ENCODE data around the gene DARS1. TPM values are rescaled to one million over a fixed set of nuclear protein-coding genes. Genes with fewer than 3 reads are reported as not detected.

DARS1 gene
- polyA plus RNA-seq, 1 experiment = 44.0 TPM

DNA sequence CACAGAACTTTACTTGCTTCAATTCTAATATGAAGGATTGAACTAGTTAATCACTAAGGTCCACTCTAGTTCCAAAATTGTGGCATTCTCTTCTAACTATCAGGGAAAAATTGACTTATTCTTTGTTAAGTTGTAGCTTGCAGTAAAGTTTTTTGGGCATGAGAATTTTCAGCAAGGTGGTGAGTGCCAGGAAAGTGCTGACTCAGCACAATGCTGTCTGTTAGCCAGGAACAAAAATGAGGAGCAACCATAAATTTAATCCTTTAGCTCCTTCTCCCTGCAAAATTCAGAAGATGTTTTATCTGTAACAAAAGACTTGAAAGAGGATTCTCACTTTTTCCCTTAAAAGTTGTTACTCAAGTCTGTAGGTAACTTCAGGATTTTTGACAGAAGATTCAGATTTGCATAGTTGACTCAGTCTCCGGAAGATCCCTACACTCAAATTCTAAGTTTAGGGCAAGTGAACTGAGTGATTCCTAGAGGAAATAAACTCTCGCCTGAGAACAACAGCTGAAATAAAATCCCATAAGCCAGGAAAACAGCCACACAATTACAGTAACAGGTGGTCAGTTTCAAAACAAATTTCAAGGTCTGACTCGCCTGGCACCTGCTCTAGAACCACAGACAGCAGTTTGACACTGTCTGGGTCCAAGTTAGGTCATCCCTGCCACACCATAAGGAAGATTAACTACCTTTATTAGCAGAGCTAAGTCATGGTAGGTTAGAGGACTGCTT is 20.2 kb upstream of the DARS1 start:
- ChIA-PET POLR2A (no interaction called here), CTCF (interaction anchor here (1.1 kb wide), 1 partner anchor 15 kb away, joined by 3 read pairs; no protein-coding TSS in a partner anchor)
- Histone ChIP-seq H3K4me3 (ENCODE audit: low read depth, low read length) (no peak overlapping the region), H3K27me3 (ENCODE audit: control insufficient read depth, insufficient read depth, low read length) (no peaks in the 10 kb centered on the region), H3K36me3 (ENCODE audit: control insufficient read depth, insufficient read depth, low read length) (no peaks in the 10 kb centered on the region)
- TF ChIP-seq, protein P1, sequence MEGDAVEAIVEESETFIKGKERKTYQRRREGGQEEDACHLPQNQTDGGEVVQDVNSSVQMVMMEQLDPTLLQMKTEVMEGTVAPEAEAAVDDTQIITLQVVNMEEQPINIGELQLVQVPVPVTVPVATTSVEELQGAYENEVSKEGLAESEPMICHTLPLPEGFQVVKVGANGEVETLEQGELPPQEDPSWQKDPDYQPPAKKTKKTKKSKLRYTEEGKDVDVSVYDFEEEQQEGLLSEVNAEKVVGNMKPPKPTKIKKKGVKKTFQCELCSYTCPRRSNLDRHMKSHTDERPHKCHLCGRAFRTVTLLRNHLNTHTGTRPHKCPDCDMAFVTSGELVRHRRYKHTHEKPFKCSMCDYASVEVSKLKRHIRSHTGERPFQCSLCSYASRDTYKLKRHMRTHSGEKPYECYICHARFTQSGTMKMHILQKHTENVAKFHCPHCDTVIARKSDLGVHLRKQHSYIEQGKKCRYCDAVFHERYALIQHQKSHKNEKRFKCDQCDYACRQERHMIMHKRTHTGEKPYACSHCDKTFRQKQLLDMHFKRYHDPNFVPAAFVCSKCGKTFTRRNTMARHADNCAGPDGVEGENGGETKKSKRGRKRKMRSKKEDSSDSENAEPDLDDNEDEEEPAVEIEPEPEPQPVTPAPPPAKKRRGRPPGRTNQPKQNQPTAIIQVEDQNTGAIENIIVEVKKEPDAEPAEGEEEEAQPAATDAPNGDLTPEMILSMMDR (IDR thresholded peaks at IDR 0.05; ENCODE audit: insufficient read depth, low read depth, low read length) = no peak
- no peak for DNase-seq (ENCODE audit: low read depth)

DNA sequence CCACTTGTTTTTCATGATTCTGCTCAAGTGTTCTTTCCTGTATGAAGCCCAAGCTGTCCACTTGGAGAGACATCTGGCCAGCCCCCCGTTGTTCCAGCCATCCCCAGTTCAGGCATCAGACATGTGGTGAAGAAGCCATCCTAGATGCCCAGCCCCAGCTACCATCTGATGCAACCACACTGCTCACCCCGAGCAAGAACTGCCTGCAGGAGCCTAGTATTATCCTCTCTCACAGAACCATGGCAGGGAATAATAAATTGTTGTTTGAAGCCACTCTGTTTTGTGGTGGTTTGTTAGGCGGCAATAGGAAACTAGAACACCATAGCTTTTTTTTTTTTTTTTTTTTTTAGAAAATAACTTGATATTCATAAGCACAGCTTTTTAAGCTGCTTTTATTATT is 19.5 kb upstream of the DARS1 start:
- DNase-seq (ENCODE audit: low read depth) = no peak
- ChIA-PET POLR2A (no interaction called here), CTCF (interaction anchor here (1.1 kb wide), 1 partner anchor 15 kb away, joined by 3 read pairs; no protein-coding TSS in a partner anchor)
- H3K36me3 ChIP-seq (ENCODE audit: control insufficient read depth, insufficient read depth, low read length) = no peaks in the 10 kb centered on the region
- no peak overlapping the region for H3K4me3 ChIP-seq (ENCODE audit: low read depth, low read length)
- H3K27me3 ChIP-seq (ENCODE audit: control insufficient read depth, insufficient read depth, low read length) = no peaks in the 10 kb centered on the region
- TF ChIP-seq, protein P1 (IDR thresholded peaks at IDR 0.05; ENCODE audit: insufficient read depth, low read depth, low read length) = no peak

DNA sequence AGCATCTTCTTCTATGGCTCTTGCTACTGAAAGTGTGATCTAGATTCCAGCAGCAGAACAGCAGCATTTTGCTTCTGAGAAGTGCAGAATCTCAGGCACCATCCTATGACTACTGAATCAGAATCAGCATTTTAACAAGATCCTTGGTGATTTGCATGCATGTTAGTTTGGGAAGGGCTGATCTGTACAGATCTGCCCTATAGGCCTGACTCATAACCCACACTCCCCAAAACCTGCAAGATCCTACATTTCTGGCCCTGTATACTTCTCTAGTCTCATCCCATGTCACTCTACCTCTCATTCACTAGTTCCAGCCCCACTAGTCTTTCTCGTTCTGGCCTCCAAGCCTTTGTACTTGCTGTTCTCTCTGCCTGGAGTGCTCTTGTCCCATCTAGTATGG is 15.7 kb upstream of the DARS1 start:
- POLR2A ChIA-PET = no interaction called here
- H3K36me3 ChIP-seq (ENCODE audit: control insufficient read depth, insufficient read depth, low read length) = no peaks in the 10 kb centered on the region
- H3K27me3 ChIP-seq (ENCODE audit: control insufficient read depth, insufficient read depth, low read length) = no peaks in the 10 kb centered on the region
- H3K4me3 ChIP-seq (ENCODE audit: low read depth, low read length) = no peak overlapping the region
- CTCF ChIA-PET = no interaction called here
- no peak for DNase-seq (ENCODE audit: low read depth)
- TF ChIP-seq, protein P1 (IDR thresholded peaks at IDR 0.05; ENCODE audit: insufficient read depth, low read depth, low read length) = no peak

DNA sequence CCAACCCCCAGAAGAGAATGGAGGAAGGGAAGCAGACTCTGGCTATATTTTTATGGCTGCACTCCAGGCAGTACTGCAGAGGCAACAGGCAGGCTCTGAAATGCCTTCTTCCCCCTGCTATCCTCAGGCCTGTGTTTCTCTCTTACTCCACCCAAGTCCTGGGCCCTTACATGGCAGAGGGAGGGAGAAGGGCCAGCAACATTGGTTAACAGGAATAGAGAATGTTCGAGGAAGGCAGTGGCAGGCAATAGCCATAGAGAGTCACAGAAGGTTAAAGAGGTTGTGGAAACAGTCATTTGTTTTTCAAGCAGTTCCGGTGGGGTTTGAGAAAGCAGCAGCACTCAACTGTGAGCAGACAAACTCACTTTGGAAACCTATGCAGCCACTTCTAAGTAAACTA is 15.1 kb upstream of the DARS1 start:
- no peak for DNase-seq (ENCODE audit: low read depth)
- ChIA-PET CTCF (no interaction called here), POLR2A (no interaction called here)
- no peaks in the 10 kb centered on the region for H3K27me3 ChIP-seq (ENCODE audit: control insufficient read depth, insufficient read depth, low read length)
- no peaks in the 10 kb centered on the region for H3K36me3 ChIP-seq (ENCODE audit: control insufficient read depth, insufficient read depth, low read length)
- no peak overlapping the region for H3K4me3 ChIP-seq (ENCODE audit: low read depth, low read length)
- TF ChIP-seq, protein P1 (IDR thresholded peaks at IDR 0.05; ENCODE audit: insufficient read depth, low read depth, low read length) = no peak

DNA sequence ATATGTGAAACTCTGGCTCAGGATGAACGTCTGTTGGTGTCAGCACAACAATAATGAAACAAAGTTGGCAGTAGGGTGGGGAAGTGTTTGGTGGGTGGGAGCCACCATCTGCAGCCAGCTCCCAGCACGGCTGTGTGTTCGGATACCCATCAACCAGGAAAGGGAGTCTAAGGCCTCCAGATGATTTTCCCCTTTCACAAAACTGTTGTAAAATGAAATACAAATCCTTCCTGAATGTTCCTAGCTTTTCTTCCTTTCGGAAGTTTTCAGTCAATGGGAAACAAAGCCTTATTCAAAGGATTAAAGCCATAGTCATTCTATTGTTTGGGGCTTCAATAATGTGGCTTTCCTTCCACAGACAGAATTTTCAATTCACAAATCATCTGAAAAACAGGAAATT is 14.5 kb upstream of the DARS1 start:
- DNase-seq (ENCODE audit: low read depth) = no peak
- no peaks in the 10 kb centered on the region for H3K27me3 ChIP-seq (ENCODE audit: control insufficient read depth, insufficient read depth, low read length)
- TF ChIP-seq, protein P1 (IDR thresholded peaks at IDR 0.05; ENCODE audit: insufficient read depth, low read depth, low read length) = no peak
- H3K36me3 ChIP-seq (ENCODE audit: control insufficient read depth, insufficient read depth, low read length) = no peaks in the 10 kb centered on the region
- no peak overlapping the region for H3K4me3 ChIP-seq (ENCODE audit: low read depth, low read length)
- POLR2A ChIA-PET = no interaction called here
- CTCF ChIA-PET = no interaction called here
